HFF-Myc (cell line): ENCODE data around the gene LY6G5C.
"Not testable (repeated sequence)": the region's sequence is repeated elsewhere in the genome, so short reads cannot be mapped to it uniquely, and the experiment has no call there.

Experiments used
- DNase-seq: peaks from one replicate; pipeline ENCODE4 v3.0.0-alpha.2; 2011; ENCODE audit warnings: low read depth; ENCODE audit errors: extremely low read depth
- H3K4me3 ChIP-seq: replicated peaks from 2 replicates; pipeline ENCODE4 v1.5.1; 2011; ENCODE audit warnings: low read depth, mild to moderate bottlenecking, control low read depth, low read length
- CTCF ChIP-seq: IDR thresholded peaks from 2 replicates; pipeline ENCODE4 v1.5.1; 2012; ENCODE audit warnings: mild to moderate bottlenecking, low read depth, low read length, control low read depth; ENCODE audit errors: missing control alignments

The LY6G5C gene

GRCh38 chr6:31713465-31713864 lies 32.6 kb upstream of the LY6G5C start:
- no peak for TF ChIP-seq CTCF
- no peak overlapping the region for H3K4me3 ChIP-seq
- no peak for DNase-seq

- peak; percentile 4 for TF ChIP-seq CTCF
- H3K4me3 ChIP-seq = no peak overlapping the region
- DNase-seq = no peak
These were observed 31.4 kb upstream of the LY6G5C start for GRCh38 chr6:31712296-31712695.

GRCh38 chr6:31711233-31711632 lies 30.4 kb upstream of the LY6G5C start:
- H3K4me3 ChIP-seq = no peak overlapping the region
- TF ChIP-seq CTCF = no peak
- no peak for DNase-seq

GRCh38 chr6:31710523-31711219 lies 29.8 kb upstream of the LY6G5C start:
- DNase-seq = no peak
- no peak overlapping the region for H3K4me3 ChIP-seq
- TF ChIP-seq CTCF = no peak

- H3K4me3 ChIP-seq, DNase-seq: not testable (repeated sequence)
These were observed 28.3 kb upstream of the LY6G5C start for GRCh38 chr6:31709157-31709556.

GRCh38 chr6:31708224-31708623 lies 27.4 kb upstream of the LY6G5C start:
- no peak overlapping the region for H3K4me3 ChIP-seq
- no peak for TF ChIP-seq CTCF
- no peak for DNase-seq

- DNase-seq = no peak
- no peak overlapping the region for H3K4me3 ChIP-seq
- TF ChIP-seq CTCF = no peak
These were observed 26.8 kb upstream of the LY6G5C start for GRCh38 chr6:31707701-31708100.
